ENCODE data around the gene PANK4. TPM values are rescaled to one million over a fixed set of nuclear protein-coding genes. Genes with fewer than 3 reads are reported as not detected.

PANK4 gene
- total and polyA plus RNA-seq, 2 donors: 21.6 to 27.1 TPM

GRCh38 chr1:2548068-2548589, 21.7 kb upstream of the PANK4 start:
- no peaks in the 10 kb centered on the region for H3K9me3 ChIP-seq (ENCODE audit: control insufficient read depth in 2 of 2, insufficient read depth in 1 of 2, low read length in 1 of 2)
- no peaks in the 10 kb centered on the region for H3K27me3 ChIP-seq (ENCODE audit: control insufficient read depth in 2 of 2, insufficient read depth in 1 of 2, low read length in 1 of 2)
- WGBS: 13% methylated on average over 17 of the region's 17 CpGs
- H3K4me1 ChIP-seq (ENCODE audit: control insufficient read depth in 2 of 2, insufficient read depth in 2 of 2, low read length in 2 of 2): peaks cover 28 to 53% of the 10 kb centered on the region in 2 donors
- DNase-seq (ENCODE audit: low read depth in 6 of 9, low spot score in 9 of 9): peak in 5 of 9 donors; percentile 62 to 89 (median 80)
- no peaks in the 10 kb centered on the region for H3K36me3 ChIP-seq (ENCODE audit: control insufficient read depth in 2 of 2, insufficient read depth in 2 of 2, low read length in 1 of 2)
- H3K27ac ChIP-seq (ENCODE audit: low read depth in 1 of 2, low read length in 1 of 2): peak overlapping the region; percentile 93 to 99
- H3K4me3 ChIP-seq (ENCODE audit: low read length in 2 of 2): peak overlapping the region; percentile 83 to 88

- peaks cover 29 to 60% of the 10 kb centered on the region in 2 donors for H3K4me1 ChIP-seq (ENCODE audit: control insufficient read depth in 2 of 2, insufficient read depth in 2 of 2, low read length in 2 of 2)
- peak in 1 of 9 donors; percentile 75 for DNase-seq (ENCODE audit: low read depth in 6 of 9, low spot score in 9 of 9)
- WGBS: 18% methylated on average over 27 of the region's 27 CpGs
- H3K27me3 ChIP-seq (ENCODE audit: control insufficient read depth in 2 of 2, insufficient read depth in 1 of 2, low read length in 1 of 2): no peaks in the 10 kb centered on the region
- no peaks in the 10 kb centered on the region for H3K9me3 ChIP-seq (ENCODE audit: control insufficient read depth in 2 of 2, insufficient read depth in 1 of 2, low read length in 1 of 2)
- H3K27ac ChIP-seq (ENCODE audit: low read depth in 1 of 2, low read length in 1 of 2): peak overlapping the region; percentile 93 to 99
- peak overlapping the region; percentile 83 to 88 for H3K4me3 ChIP-seq (ENCODE audit: low read length in 2 of 2)
- H3K36me3 ChIP-seq (ENCODE audit: control insufficient read depth in 2 of 2, insufficient read depth in 2 of 2, low read length in 1 of 2): no peaks in the 10 kb centered on the region
These were observed 21.0 kb upstream of the PANK4 start for GRCh38 chr1:2547210-2548067.

GRCh38 chr1:2546515-2547209, 20.3 kb upstream of the PANK4 start:
- Histone ChIP-seq H3K27ac (ENCODE audit: low read depth in 1 of 2, low read length in 1 of 2) (peak overlapping the region; percentile 93 to 99), H3K27me3 (ENCODE audit: control insufficient read depth in 2 of 2, insufficient read depth in 1 of 2, low read length in 1 of 2) (peaks cover 0 to 2% of the 10 kb centered on the region in 2 donors), H3K9me3 (ENCODE audit: control insufficient read depth in 2 of 2, insufficient read depth in 1 of 2, low read length in 1 of 2) (no peaks in the 10 kb centered on the region), H3K4me3 (ENCODE audit: low read length in 2 of 2) (peak overlapping the region; percentile 83 to 88), H3K4me1 (ENCODE audit: control insufficient read depth in 2 of 2, insufficient read depth in 2 of 2, low read length in 2 of 2) (peaks cover 31 to 66% of the 10 kb centered on the region in 2 donors), H3K36me3 (ENCODE audit: control insufficient read depth in 2 of 2, insufficient read depth in 2 of 2, low read length in 1 of 2) (no peaks in the 10 kb centered on the region)
- peak in 7 of 9 donors; percentile 83 to 95 (median 88) for DNase-seq (ENCODE audit: low read depth in 6 of 9, low spot score in 9 of 9)
- WGBS: under 1% methylated on average over 52 of the region's 52 CpGs

GRCh38 chr1:2545754-2546514, 19.5 kb upstream of the PANK4 start:
- Histone ChIP-seq H3K36me3 (ENCODE audit: control insufficient read depth in 2 of 2, insufficient read depth in 2 of 2, low read length in 1 of 2) (no peaks in the 10 kb centered on the region), H3K4me1 (ENCODE audit: control insufficient read depth in 2 of 2, insufficient read depth in 2 of 2, low read length in 2 of 2) (peaks cover 34 to 73% of the 10 kb centered on the region in 2 donors), H3K27me3 (ENCODE audit: control insufficient read depth in 2 of 2, insufficient read depth in 1 of 2, low read length in 1 of 2) (peaks cover 0 to 6% of the 10 kb centered on the region in 2 donors), H3K4me3 (ENCODE audit: low read length in 2 of 2) (peak overlapping the region; percentile 83 to 88), H3K27ac (ENCODE audit: low read depth in 1 of 2, low read length in 1 of 2) (peak overlapping the region; percentile 93 to 99), H3K9me3 (ENCODE audit: control insufficient read depth in 2 of 2, insufficient read depth in 1 of 2, low read length in 1 of 2) (no peaks in the 10 kb centered on the region)
- 2% methylated on average over 41 of the region's 43 CpGs for WGBS
- DNase-seq (ENCODE audit: low read depth in 6 of 9, low spot score in 9 of 9): peak in 7 of 9 donors; percentile 77 to 95 (median 89)

- DNase-seq (ENCODE audit: low read depth in 6 of 9, low spot score in 9 of 9): no peak
- Histone ChIP-seq H3K4me1 (ENCODE audit: control insufficient read depth in 2 of 2, insufficient read depth in 2 of 2, low read length in 2 of 2) (peaks cover 40 to 81% of the 10 kb centered on the region in 2 donors), H3K27ac (ENCODE audit: low read depth in 1 of 2, low read length in 1 of 2) (peak overlapping the region; percentile 53 to 82), H3K27me3 (ENCODE audit: control insufficient read depth in 2 of 2, insufficient read depth in 1 of 2, low read length in 1 of 2) (peaks cover 0 to 10% of the 10 kb centered on the region in 2 donors), H3K36me3 (ENCODE audit: control insufficient read depth in 2 of 2, insufficient read depth in 2 of 2, low read length in 1 of 2) (no peaks in the 10 kb centered on the region), H3K9me3 (ENCODE audit: control insufficient read depth in 2 of 2, insufficient read depth in 1 of 2, low read length in 1 of 2) (no peaks in the 10 kb centered on the region), H3K4me3 (ENCODE audit: low read length in 2 of 2) (no peak overlapping the region)
- WGBS: 94% methylated on average over 19 of the region's 19 CpGs
These were observed 18.7 kb upstream of the PANK4 start for GRCh38 chr1:2544875-2545640.

- Histone ChIP-seq H3K4me3 (ENCODE audit: low read length in 2 of 2) (no peak overlapping the region), H3K4me1 (ENCODE audit: control insufficient read depth in 2 of 2, insufficient read depth in 2 of 2, low read length in 2 of 2) (peaks cover 44 to 86% of the 10 kb centered on the region in 2 donors), H3K27ac (ENCODE audit: low read depth in 1 of 2, low read length in 1 of 2) (peak overlapping the region; percentile 15 to 43), H3K9me3 (ENCODE audit: control insufficient read depth in 2 of 2, insufficient read depth in 1 of 2, low read length in 1 of 2) (peaks cover 0 to 5% of the 10 kb centered on the region in 2 donors), H3K27me3 (ENCODE audit: control insufficient read depth in 2 of 2, insufficient read depth in 1 of 2, low read length in 1 of 2) (peaks cover 0 to 14% of the 10 kb centered on the region in 2 donors), H3K36me3 (ENCODE audit: control insufficient read depth in 2 of 2, insufficient read depth in 2 of 2, low read length in 1 of 2) (no peaks in the 10 kb centered on the region)
- DNase-seq (ENCODE audit: low read depth in 6 of 9, low spot score in 9 of 9): no peak
- WGBS: 84% methylated on average over 26 of the region's 26 CpGs
These were observed 17.9 kb upstream of the PANK4 start for GRCh38 chr1:2544093-2544874.

GRCh38 chr1:2543543-2544092, 17.2 kb upstream of the PANK4 start:
- WGBS: 37% methylated on average over 26 of the region's 26 CpGs
- H3K9me3 ChIP-seq (ENCODE audit: control insufficient read depth in 2 of 2, insufficient read depth in 1 of 2, low read length in 1 of 2): peaks cover 0 to 8% of the 10 kb centered on the region in 2 donors
- peaks cover 0 to 19% of the 10 kb centered on the region in 2 donors for H3K27me3 ChIP-seq (ENCODE audit: control insufficient read depth in 2 of 2, insufficient read depth in 1 of 2, low read length in 1 of 2)
- no peaks in the 10 kb centered on the region for H3K36me3 ChIP-seq (ENCODE audit: control insufficient read depth in 2 of 2, insufficient read depth in 2 of 2, low read length in 1 of 2)
- DNase-seq (ENCODE audit: low read depth in 6 of 9, low spot score in 9 of 9): peak in 4 of 9 donors; percentile 39 to 84 (median 71)
- peak overlapping the region in 1 of 2 donors; percentile 16 for H3K4me3 ChIP-seq (ENCODE audit: low read length in 2 of 2)
- H3K27ac ChIP-seq (ENCODE audit: low read depth in 1 of 2, low read length in 1 of 2): peak overlapping the region; percentile 15 to 43
- H3K4me1 ChIP-seq (ENCODE audit: control insufficient read depth in 2 of 2, insufficient read depth in 2 of 2, low read length in 2 of 2): peaks cover 41 to 84% of the 10 kb centered on the region in 2 donors

Measured in thymus (tissue), 11 donors.